HG03139 (cell line): Measurements from ENCODE around the gene MMADHC.

Source experiments
- ATAC-seq: cut with Tn5 transposase; IDR thresholded peaks from one replicate; pipeline ENCODE4 v1.9.1; 2021; ENCODE audit not compliant: unreplicated experiment

Gene MMADHC

DNA sequence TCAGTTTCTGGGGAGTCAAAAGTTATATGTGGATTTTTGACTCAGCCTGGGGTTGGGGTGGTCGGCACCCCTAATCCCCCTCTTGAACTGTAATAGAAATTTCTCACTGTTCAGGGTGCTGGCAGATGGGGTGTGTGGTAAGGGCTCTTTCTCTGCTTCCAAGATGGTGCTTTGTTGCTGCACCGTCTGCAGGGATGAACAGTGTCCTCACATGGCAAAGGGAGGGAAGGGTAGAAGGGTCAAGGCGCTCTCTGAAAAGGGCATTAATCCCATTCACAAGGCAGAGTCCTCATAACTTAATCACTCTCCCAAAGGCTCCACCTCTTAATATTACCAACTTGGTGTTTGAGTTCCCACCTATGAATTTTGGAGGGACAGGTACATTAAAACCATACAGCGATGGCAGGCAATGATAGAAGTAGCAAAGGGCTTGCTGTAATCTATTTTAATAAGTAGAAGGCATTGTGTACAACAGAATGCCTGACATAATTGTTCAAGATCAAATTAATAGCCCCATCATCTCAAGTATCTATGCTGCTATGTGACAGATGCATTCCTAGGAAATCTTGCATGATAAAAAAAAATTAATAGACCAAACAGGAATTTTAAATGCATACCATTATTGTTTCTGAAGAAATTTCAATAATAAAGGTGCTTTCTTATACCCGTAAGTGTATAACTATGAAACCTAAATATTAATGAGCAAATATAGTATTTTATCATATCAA is 28.1 kb downstream of the MMADHC start:
- no peak for ATAC-seq

DNA sequence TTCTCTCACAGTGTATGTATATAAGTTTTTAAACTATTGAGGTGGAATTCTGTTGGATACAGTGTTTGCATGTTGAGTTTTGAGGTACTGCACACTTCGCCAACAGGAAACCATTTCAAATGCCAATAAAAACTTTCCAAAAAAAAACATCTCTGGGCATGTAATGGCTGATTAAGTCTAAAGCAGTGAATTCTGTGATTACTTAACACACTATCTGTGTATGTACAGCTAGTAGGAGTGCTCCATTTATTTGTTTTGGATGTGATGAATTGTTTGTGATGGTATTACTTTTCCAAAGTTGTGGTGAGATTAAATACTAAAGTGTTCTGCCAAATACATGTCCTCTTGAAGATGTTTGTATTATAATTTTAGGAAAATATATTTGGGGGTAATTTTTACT is 31.1 kb downstream of the MMADHC start:
- ATAC-seq: no peak

DNA sequence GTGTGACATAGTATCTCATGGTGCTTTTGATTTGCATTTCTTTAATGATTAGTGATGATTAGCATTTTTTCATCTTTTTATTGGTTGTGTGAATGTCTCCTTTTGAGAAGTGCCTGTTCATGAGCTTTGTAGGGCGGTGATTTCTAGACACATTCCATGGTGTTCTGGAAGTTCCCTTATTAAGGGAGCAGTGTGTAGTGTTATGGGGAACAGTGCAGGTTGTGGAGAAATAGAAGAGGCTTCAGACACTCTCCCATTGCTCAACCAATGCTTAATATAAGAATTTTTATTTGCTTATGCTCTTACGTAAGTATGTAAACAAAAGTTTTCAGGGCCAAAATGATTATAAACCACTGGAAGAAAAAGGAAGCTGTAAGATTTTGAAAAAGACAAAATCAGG is 34.7 kb downstream of the MMADHC start:
- ATAC-seq: no peak

DNA sequence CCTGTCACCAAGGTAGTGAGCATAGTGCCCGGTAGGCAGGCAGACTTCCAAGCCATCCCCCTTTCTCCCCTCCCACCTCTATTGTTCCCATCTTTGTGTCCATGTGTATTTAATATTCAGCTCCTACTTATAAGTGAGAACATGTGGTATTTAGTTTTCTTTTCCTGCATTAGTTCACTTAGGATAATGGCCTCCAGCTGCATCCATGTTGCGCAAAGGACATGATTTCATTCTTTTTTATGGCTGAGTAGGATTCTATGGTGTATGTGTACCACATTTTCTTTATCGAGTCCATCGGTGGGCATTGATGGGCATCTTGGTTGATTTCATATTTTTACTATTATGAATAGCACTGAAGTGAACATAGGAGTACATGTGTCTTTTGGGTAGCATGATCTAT is 35.3 kb downstream of the MMADHC start:
- no peak for ATAC-seq

DNA sequence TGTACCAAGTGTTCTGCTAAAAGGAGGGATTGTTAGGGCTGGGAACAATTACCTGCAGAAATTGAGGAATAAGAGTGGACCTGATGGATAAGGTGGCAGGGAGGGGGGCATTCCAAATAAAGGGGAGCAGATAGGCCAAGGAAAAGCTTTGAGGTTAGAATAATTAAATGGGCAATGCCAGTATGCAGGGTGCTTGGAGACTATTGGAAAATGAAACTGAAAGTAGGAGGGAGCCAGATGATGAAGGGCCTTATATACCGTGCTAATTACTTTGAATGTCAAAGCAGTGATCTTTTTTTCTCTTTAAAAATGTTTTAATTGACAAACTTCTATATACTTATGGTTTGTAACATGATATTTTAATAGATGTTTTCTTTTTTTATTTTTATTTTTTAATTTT is 42.9 kb downstream of the MMADHC start:
- ATAC-seq: no peak

DNA sequence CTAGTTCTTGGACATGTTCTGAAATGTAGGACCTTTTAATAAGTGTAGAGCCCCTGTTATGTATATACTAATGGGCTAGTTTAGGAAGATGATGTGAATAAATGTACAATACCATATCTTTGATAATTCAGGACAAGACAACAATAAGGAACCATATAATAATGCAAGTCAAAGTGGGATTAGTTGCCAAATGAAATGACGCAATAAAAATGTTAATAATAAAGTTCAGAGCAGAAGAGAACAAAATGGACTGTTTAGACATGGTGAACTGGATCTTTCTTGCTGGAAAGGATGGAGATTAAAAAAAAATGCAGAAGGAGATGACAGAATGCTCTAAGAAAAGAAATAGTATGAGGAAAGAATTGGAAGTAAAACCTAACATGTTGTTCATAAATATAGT is 43.7 kb downstream of the MMADHC start:
- ATAC-seq: no peak

DNA sequence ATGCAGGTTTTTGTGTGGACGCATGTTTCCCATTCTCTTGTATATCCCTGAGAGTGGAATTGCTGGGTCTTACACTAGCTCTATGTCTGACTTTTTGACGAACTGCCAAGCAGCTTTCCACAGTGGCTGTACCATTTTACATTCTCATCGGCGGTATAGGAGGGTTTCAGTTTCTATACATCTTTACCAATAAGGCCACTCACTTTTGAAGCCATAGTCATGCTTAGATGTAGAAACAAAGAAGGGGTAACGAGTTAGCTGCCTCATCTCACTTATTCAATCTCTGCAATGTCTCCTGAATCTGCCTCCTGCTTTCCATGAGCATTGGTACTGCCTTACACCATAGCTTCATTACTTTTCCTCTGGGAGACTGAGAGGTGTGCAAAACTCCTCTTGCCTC is 47.4 kb downstream of the MMADHC start:
- ATAC-seq: no peak

DNA sequence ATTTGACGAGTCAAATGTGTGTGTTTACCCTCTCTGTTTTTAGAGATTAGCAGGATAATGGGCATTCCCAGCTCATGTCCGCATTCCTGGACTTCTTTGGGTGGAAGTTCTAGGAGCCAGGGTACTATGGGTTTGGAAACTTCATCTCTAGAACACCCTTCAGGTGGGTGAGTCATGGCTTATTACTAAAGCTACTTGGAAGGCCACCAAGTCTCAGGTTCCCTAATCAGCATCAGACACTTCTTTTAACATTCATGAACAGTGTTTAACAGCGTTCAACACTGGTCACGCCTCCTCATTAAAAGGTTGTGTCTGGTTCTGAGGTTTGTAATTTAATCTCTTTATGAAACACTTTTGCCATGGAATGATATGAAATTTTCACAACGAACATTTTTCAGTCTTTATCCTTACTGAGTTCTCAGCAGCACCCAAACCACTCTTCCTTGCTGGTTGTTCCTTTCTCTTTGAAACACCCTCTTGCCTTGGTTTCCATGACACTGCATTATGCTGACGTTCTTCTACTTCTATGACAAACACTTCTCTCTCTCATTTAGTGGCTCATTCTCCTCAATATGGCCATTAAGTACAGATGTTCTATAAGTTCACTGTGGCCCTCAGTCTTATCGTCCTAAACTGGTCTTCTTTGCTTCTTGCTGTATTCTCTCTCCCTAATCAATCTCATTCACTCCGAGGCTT is 49.3 kb downstream of the MMADHC start:
- no peak for ATAC-seq

DNA sequence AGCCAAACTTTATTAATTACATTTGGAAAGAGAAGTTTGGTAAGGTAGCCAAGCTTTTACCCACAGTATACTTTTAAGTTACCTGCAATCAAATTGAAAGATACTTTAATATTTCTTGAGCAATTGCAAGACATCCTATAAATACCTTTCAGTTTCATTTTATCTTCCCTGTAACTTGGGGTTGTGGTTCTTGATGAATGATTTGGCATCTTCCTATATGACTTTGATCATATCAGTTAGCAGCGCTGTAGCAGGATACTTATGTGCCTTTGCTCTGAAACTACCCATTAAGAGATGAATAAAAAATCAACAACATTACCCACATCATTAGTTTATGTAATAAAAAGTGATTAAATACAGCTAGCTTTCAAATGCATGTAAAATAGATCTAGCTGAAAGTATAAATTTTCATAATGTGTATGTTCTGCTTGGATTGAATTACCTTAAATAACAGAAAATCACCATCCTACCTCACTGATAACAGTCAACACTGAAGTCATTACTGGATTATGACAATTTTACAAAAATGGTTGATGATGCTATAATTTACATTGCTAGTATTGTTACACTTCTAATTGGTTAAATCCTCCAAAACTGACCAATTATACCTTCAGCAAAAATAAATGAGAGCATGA is 50.4 kb downstream of the MMADHC start:
- no peak for ATAC-seq

DNA sequence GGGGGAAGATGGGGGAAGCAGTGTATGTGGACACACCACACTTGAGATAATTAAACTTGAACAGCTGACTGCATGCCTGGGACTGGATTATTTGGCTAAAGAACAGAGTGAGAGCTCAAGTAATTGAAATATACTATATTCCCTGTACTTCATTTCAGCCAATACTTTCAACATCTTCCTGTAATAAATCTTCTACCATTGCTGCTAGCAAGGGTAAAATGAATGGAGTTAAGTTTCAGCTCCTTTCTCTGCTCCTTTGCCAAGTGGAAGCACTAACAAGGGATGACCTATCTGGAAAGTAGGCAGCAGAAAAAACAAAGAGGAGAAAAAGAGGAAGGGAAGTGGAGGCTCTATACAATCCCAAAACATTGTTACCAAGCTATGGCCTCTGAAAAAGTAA is 50.9 kb downstream of the MMADHC start:
- ATAC-seq: no peak

DNA sequence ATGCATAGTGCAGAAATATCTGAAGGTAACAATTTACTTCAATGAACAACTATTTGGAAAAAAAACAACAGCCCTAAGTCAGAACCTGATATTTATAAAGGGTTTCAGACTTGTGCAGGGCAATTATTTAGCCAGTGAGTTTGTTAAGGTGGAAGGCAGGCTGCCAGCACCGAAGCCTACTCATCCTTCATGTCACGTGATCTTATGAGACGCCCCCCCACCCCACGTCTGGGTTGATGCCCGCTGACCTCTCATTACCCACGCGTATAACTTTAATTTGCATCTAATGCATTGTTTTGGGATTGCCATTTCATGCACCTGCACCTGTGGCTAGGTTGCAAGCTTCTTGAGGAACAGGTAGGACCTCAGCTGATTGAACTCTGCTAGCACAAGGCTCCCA is 52.9 kb downstream of the MMADHC start:
- ATAC-seq: no peak

DNA sequence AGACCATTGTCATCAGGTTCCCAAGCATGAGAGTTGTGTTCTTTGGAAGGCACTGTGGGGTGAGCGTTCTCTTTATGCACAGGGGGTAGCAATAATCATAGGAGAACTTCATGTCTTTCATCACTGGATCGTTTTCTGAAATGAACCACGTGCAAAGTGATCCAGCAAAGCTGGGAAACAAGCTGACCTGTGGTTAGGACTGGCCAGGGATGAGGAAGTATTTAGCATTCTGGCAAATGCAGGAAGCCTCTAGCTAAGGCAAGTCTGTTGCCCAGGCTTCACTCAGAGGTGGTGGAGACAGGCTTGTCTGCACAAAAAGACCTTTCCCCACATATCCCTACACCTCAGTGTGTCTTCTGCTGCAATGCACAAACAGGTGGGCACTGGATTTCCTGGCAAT is 58.6 kb downstream of the MMADHC start:
- no peak for ATAC-seq

DNA sequence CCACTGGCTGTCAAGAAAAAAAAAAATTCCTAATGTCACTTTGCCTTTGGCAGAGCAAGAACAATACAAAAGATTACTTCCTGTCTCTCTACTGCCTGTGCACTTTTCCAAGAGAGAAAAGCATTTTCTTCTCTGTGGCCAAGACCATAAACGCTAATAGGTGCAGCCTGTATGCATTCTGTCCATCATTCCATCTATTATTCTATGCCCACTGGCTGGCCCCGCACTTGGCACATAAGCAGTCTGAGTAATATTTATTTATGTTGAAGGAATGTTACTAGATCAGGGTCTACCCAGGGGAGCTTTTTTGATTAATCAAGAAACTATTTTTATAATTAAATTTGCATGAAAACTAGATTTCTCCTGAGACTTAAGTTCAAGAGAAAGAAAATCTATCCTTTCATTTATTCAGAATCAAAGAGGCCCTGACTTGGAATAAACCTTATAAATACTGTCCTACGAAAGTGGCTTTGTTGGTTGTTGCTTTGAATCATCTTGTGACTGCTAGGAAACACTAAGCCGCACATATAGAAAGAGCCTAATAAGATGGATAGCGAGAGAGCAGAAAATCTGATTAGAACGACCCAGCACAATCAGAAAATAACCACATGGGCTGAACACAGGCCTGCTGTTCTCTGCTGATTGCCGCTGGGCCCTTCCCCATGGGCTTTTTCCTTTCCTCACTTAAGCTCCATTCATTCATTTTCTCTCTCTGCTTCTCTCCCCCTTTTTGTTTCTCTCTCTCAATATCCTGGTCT is 59.4 kb downstream of the MMADHC start:
- ATAC-seq: no peak

DNA sequence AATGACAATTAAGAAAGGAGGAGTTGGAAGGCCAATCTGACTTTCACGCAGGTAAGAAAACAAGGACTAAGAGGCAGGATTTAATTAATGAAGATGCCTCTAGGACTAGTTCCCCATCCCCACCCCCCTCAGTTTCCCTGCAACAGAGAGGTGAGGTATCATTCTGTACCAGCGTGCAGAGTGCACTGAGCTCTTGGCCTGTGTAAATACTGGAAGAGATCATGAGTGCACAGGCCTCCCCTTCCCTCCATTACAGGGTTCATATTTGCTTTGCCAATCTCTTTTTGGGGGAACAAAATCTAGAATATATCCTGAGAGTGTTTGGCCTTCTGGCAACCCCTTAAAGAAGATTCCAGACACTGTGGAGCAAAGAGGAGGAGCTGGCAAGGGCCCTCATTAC is 60.9 kb downstream of the MMADHC start:
- no peak for ATAC-seq

DNA sequence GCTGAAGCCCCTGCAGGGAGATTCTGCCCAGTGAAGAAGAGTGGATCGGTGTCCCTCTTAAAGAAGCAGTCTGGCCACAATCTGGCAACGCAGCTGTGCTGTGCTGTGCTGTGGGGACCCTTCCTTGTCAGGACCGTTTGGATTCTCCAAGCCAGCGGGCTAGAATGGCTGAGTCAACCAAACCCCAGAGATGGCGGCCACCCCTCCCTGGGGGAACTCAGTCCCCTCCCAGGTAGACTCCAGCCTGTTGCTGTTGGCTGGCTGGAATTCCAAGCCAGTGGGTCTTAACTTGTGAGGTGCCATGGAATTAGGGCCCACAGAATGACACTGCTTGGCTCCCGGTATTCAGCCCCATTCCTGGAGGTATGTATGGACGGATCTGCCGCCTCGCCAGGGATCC is 62.3 kb downstream of the MMADHC start:
- ATAC-seq: no peak
